Measurements from ENCODE around the gene MICAL2. TPM values are rescaled to one million over a fixed set of nuclear protein-coding genes. Genes with fewer than 3 reads are reported as not detected.

Gene MICAL2
- total RNA-seq, 4 donors from 2014 or later = 109 to 197 (median 183) TPM

GRCh38 chr11:12165237-12165875 lies 55.0 kb downstream of the MICAL2 start:
- Histone ChIP-seq H3K27ac (peak overlapping the region in 2 of 4 donors; percentile 89 to 94), H3K4me1 (peaks cover 0 to 69% (median 6%) of the 10 kb centered on the region in 4 donors), H3K9me3 (no peaks in the 10 kb centered on the region), H3K36me3 (peaks cover 0 to 20% (median 0%) of the 10 kb centered on the region in 3 donors), H3K4me3 (no peak overlapping the region), H3K27me3 (no peaks in the 10 kb centered on the region)
- peak in 1 of 3 donors; percentile 60 for DNase-seq
- no peak for TF ChIP-seq POLR2A (IDR thresholded peaks at IDR 0.05)
- TF ChIP-seq CTCF (IDR thresholded peaks at IDR 0.05) = peak in 1 of 6 experiments; percentile 3

DNA sequence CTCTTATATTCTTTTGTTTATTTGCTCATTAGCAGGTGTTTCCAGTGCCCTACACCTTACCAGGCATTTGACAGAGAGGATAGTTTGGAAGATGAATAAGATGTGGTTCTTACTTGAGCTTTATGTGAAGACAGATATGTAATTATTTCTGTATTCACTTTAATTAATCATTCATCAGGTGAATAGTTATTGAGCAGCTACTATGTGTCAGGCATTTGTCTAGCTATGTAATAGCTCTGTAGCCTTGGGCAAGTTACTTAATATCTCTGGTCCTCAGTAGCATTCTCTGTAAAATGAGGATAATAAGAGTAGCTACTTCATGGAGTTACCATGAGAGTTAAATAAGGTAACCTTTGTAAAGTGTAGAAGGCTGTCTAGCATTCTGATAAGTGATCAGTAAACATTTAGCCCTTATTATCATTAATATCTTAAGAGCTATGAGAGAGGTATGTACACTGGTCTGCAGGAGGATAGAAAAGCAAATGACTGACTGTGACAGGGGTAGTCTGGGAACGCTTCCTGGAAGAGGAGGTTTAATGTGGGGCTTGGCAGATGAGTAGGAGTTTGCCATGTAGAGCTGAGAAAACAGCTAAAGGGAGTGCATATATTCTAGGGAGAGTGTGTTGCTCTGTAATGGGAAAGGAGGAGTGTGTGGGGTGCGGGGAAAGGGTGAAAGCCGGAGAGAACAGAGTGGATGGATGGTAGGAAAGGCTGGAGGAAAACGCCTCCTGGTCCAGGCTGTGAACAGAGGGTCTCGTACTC lies 56.1 kb downstream of the MICAL2 start:
- no peaks in the 10 kb centered on the region for H3K9me3 ChIP-seq
- H3K27ac ChIP-seq = peak overlapping the region in 3 of 4 donors; percentile 78 to 94 (median 89)
- DNase-seq = no peak
- H3K27me3 ChIP-seq = no peaks in the 10 kb centered on the region
- H3K4me1 ChIP-seq = peaks cover 0 to 66% (median 6%) of the 10 kb centered on the region in 4 donors
- TF ChIP-seq POLR2A (IDR thresholded peaks at IDR 0.05) = no peak
- no peak for TF ChIP-seq CTCF (IDR thresholded peaks at IDR 0.05)
- no peak overlapping the region for H3K4me3 ChIP-seq
- peaks cover 0 to 20% (median 0%) of the 10 kb centered on the region in 3 donors for H3K36me3 ChIP-seq

- peaks cover 0 to 17% (median 0%) of the 10 kb centered on the region in 3 donors for H3K36me3 ChIP-seq
- H3K27ac ChIP-seq = peak overlapping the region in 3 of 4 donors; percentile 78 to 94 (median 89)
- peaks cover 0 to 62% (median 6%) of the 10 kb centered on the region in 4 donors for H3K4me1 ChIP-seq
- H3K9me3 ChIP-seq = no peaks in the 10 kb centered on the region
- no peak overlapping the region for H3K4me3 ChIP-seq
- no peaks in the 10 kb centered on the region for H3K27me3 ChIP-seq
- TF ChIP-seq CTCF (IDR thresholded peaks at IDR 0.05) (peak in 3 of 6 experiments; percentile 14 to 20 (median 15)), POLR2A (IDR thresholded peaks at IDR 0.05) (peak in 1 of 2 donors; percentile 24)
- peak in 2 of 3 donors; percentile 80 to 84 for DNase-seq
Observed at GRCh38 chr11:12167061-12168000, 56.9 kb downstream of the MICAL2 start.

- no peak for DNase-seq
- peak overlapping the region in 3 of 4 donors; percentile 78 to 94 (median 89) for H3K27ac ChIP-seq
- no peak overlapping the region for H3K4me3 ChIP-seq
- H3K27me3 ChIP-seq = no peaks in the 10 kb centered on the region
- peaks cover 0 to 54% (median 6%) of the 10 kb centered on the region in 4 donors for H3K4me1 ChIP-seq
- TF ChIP-seq CTCF (IDR thresholded peaks at IDR 0.05) = no peak
- TF ChIP-seq POLR2A (IDR thresholded peaks at IDR 0.05) = no peak
- no peaks in the 10 kb centered on the region for H3K9me3 ChIP-seq
- peaks cover 0 to 9% (median 0%) of the 10 kb centered on the region in 3 donors for H3K36me3 ChIP-seq
Observed at GRCh38 chr11:12168114-12168513, 57.7 kb downstream of the MICAL2 start.

DNA sequence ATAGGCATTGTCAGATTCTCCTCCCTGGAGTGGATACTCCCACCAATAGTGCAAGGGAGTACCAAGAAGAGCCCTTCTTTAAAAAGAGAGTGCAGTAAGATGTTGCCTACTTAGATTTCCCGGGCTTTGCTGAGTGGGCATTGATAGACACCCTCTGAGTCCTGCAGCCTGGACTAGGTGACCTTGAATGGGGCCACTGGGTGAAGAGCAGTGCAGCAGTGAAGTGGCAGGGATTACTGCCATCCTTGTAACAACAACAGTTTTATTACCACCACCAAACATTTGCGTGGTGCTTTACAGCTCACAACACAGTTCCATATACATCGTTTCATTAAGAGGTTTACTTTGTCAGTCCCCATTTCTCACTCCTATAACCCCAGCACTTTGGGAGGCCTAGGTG lies 59.4 kb downstream of the MICAL2 start:
- Histone ChIP-seq H3K9me3 (no peaks in the 10 kb centered on the region), H3K4me3 (no peak overlapping the region), H3K27ac (peak overlapping the region in 2 of 4 donors; percentile 27 to 60), H3K27me3 (no peaks in the 10 kb centered on the region), H3K36me3 (peaks cover 0 to 3% (median 0%) of the 10 kb centered on the region in 3 donors), H3K4me1 (peaks cover 0 to 39% (median 3%) of the 10 kb centered on the region in 4 donors)
- TF ChIP-seq CTCF (IDR thresholded peaks at IDR 0.05) = no peak
- TF ChIP-seq POLR2A (IDR thresholded peaks at IDR 0.05) = no peak
- no peak for DNase-seq
